Uterus (tissue), 4 donors: Measurements from ENCODE around the gene SOX3. TPM values are rescaled to one million over a fixed set of nuclear protein-coding genes. Genes with fewer than 3 reads are reported as not detected.

Source experiments
- DNase-seq, 2 donors: peaks; one replicate each; pipeline ENCODE4 v3.0.0-alpha.2; 2019 to 2020
- H3K27ac ChIP-seq, 2 donors: fragments of 200-600 bp; sonication (generic); 1 replicate in 1 of 2; 2 replicates in 1 of 2; pipeline ENCODE4 v1.5.1; 2016 to 2018
- H3K27me3 ChIP-seq, 2 donors: fragments of 200-600 bp; sonication (generic); one replicate each; pipeline ENCODE4 v1.5.1; 2018 to 2019; ENCODE audit warnings: control low read depth in 1 of 2
- H3K36me3 ChIP-seq, 2 donors: fragments of 200-600 bp; sonication (generic); one replicate each; pipeline ENCODE4 v1.5.1; 2019; ENCODE audit warnings: control low read depth in 1 of 2
- H3K4me1 ChIP-seq, 2 donors: fragments of 200-600 bp; sonication (generic); one replicate each; pipeline ENCODE4 v1.5.1; 2018 to 2019; ENCODE audit warnings: control low read depth in 1 of 2
- H3K4me3 ChIP-seq, 2 donors: fragments of 200-600 bp; sonication (generic); 1 replicate in 1 of 2; 2 replicates in 1 of 2; pipeline ENCODE4 v1.5.1; 2018 to 2019; ENCODE audit warnings: mild to moderate bottlenecking in 1 of 2
- H3K9me3 ChIP-seq, 2 donors: fragments of 200-600 bp; sonication (generic); one replicate each; pipeline ENCODE4 v1.5.1; 2019; ENCODE audit warnings: control low read depth in 1 of 2
- POLR2A ChIP-seq, 2 donors: fragments of 450-650 bp; IDR thresholded peaks; one replicate each; pipeline ENCODE4 v1.6.1; 2016; ENCODE audit warnings: antibody characterized with exemption in 2 of 2, mild to moderate bottlenecking in 1 of 2, moderate library complexity in 1 of 2
- intact Hi-C: fragments of 100-400 bp; cut with DNase I; formaldehyde crosslinking; loops from one replicate; pipeline ENCODE4 v1.15.1; 2023; ENCODE audit warnings: low total_unique reads
- total RNA-seq, 4 donors: library from RNA; depleted of rRNA in 3 of 4; stranded (reverse); fragments of >200 nt in 3 of 4; gene quantifications; one replicate each; pipeline versions ENCODE4 v1.1.0 to v1.2.4, GENCODE V29; 2014 to 2023
- TF ChIP-seq, protein P1 (sequence below), 4 experiments: fragments of 200-600 bp in 2 of 4; fragments of 450-650 bp in 2 of 4; sonication (generic) in 2 of 4; IDR thresholded peaks; one replicate each; pipeline ENCODE4 v1.5.1; 2016 to 2019; ENCODE audit warnings: antibody characterized with exemption in 4 of 4, mild to moderate bottlenecking in 2 of 4, moderate library complexity in 1 of 4
- donor health status: DM: yes; HTN: yes; CAD: no.

The SOX3 gene
- total RNA-seq, 4 donors from 2014 or later = 0.40 TPM; not detected in 3

DNA sequence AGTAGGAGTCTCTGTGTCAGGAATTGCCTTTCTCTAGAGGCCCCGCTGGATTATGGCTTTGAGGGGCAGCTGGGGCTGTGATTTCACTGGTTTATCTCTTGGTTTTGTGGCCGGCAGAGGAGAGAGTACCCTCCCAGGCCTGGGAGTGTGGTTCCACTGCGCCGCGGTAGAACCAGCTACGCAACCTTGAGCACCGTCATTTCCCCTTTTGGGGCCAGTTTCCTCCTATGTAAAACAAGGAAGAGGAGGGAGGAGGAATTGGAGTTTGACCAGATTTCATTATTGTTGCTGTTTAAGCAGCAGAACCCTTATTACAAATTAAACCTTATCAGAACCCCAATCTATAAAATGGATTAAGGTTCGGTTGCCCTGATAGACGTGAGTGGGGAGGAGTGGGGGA is 4.4 kb downstream of the SOX3 start:
- Histone ChIP-seq H3K27ac (no peak overlapping the region), H3K9me3 (no peaks in the 10 kb centered on the region), H3K4me3 (no peak overlapping the region), H3K36me3 (no peaks in the 10 kb centered on the region), H3K27me3 (peaks cover 0 to 34% of the 10 kb centered on the region in 2 donors), H3K4me1 (no peaks in the 10 kb centered on the region)
- DNase-seq = no peak
- intact Hi-C loops = no loop called here
- no peak for TF ChIP-seq POLR2A (IDR thresholded peaks at IDR 0.05)
- TF ChIP-seq, protein P1, sequence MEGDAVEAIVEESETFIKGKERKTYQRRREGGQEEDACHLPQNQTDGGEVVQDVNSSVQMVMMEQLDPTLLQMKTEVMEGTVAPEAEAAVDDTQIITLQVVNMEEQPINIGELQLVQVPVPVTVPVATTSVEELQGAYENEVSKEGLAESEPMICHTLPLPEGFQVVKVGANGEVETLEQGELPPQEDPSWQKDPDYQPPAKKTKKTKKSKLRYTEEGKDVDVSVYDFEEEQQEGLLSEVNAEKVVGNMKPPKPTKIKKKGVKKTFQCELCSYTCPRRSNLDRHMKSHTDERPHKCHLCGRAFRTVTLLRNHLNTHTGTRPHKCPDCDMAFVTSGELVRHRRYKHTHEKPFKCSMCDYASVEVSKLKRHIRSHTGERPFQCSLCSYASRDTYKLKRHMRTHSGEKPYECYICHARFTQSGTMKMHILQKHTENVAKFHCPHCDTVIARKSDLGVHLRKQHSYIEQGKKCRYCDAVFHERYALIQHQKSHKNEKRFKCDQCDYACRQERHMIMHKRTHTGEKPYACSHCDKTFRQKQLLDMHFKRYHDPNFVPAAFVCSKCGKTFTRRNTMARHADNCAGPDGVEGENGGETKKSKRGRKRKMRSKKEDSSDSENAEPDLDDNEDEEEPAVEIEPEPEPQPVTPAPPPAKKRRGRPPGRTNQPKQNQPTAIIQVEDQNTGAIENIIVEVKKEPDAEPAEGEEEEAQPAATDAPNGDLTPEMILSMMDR (IDR thresholded peaks at IDR 0.05) = no peak

DNA sequence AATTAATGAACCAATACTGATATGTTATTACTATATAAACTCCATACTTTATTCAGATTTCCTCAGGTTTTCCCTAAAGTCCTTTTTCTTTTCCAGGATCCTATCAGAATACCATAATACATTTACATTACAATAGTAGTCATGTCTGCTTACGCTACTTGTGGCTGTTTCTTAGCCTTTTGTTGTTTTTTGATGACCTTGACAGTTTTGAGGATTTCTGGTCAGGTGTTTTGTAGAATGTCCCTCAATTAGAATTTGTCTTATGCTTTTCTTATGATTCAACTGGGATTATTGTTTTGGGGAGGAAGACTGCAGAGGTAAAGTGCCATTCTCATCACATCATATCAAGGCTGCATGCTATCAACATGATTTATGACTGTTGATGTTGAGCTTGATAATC is 9.1 kb downstream of the SOX3 start:
- Histone ChIP-seq H3K27me3 (peaks cover 0 to 15% of the 10 kb centered on the region in 2 donors), H3K4me1 (no peaks in the 10 kb centered on the region), H3K36me3 (no peaks in the 10 kb centered on the region), H3K27ac (no peak overlapping the region), H3K9me3 (no peaks in the 10 kb centered on the region), H3K4me3 (no peak overlapping the region)
- no peak for DNase-seq
- TF ChIP-seq, protein P1 (IDR thresholded peaks at IDR 0.05) = no peak
- no peak for TF ChIP-seq POLR2A (IDR thresholded peaks at IDR 0.05)
- intact Hi-C loops = no loop called here

DNA sequence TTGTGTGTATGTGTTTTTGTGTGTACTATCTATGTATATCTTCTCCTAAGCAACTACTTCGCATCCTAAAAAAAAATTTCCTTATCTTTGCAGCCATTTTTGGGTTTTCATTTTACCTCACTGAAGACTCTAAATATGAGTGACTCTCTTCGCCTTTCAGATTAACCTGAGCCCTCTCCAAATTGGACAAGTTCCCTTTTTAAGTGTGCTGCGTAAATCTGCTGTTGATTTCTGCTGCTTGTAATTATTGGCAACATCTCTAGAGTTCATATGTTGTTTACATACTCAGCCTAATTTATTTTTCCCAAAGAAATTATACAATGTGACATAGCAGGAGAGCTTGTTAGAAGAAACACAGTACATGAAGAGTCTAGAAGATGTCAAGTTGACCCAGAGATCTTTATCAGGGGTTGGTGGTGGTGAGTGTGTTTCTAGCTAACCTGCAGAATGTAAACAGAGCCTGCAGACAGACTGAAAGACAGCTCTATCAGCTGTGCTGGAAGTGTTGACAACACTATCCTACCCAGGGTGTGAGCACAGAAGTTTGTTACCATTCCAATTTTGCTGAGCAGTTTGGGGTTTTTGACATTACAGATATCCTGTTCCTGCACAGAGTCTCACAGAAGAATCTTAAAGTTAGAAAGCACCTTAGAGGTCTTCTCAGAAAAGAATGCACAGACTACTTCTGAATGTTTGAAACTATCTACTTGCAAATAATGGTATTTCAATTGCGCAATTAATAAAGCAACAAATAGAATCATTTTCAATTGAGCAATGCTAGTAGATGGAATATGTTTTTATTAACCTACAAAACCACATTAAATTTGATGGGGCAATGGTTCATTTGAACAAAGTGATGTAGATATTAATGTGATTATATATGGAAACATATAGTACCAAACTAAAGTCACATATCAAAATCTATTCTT is 12.5 kb downstream of the SOX3 start:
- Histone ChIP-seq H3K4me3 (no peak overlapping the region), H3K27me3 (peaks cover 0 to 8% of the 10 kb centered on the region in 2 donors), H3K27ac (no peak overlapping the region), H3K9me3 (no peaks in the 10 kb centered on the region), H3K36me3 (no peaks in the 10 kb centered on the region), H3K4me1 (no peaks in the 10 kb centered on the region)
- intact Hi-C loops = no loop called here
- TF ChIP-seq, protein P1 (IDR thresholded peaks at IDR 0.05) = no peak
- no peak for DNase-seq

DNA sequence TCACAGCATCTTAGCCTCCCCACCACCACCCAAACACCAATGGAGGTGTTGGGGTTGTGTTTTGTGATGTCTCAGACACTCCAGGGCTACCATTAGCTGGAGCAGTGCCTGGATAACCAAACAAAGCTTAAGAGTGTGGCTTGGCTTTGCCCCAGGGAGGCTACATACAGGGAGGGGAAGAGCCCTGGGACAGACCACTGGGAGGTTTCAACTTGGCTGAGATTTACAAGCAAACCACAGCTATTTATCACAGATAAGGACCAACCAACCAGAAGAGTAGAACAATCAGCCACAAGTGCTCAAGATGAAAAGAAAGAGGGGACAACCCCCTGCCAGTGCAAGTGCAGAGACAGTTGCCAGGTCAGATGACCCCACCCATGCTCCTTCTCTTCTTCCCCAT is 24.1 kb downstream of the SOX3 start:
- intact Hi-C loops = no loop called here
- Histone ChIP-seq H3K9me3 (no peaks in the 10 kb centered on the region), H3K4me1 (no peaks in the 10 kb centered on the region), H3K27ac (no peak overlapping the region), H3K4me3 (no peak overlapping the region), H3K36me3 (no peaks in the 10 kb centered on the region), H3K27me3 (no peaks in the 10 kb centered on the region)
- TF ChIP-seq POLR2A (IDR thresholded peaks at IDR 0.05) = no peak
- TF ChIP-seq, protein P1 (IDR thresholded peaks at IDR 0.05) = no peak
- no peak for DNase-seq

DNA sequence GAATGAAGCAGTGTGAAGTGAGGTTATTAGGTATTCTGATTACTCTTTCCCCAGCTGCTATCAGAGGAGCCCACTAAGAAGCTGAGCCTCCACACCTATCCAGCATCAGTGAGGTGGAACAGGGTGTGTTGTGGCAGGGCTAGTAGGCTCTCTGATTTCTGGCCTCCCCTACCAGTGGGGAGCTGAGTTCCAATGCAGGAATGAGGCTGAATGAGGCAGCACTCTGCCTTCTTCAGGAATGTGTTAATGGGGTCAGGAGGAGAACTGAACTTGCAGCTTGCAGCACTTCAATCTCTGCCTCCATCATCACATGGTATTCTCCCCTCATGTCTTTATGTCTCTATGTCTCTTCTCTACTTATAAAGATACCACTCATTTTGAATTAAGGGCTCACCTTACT is 26.9 kb downstream of the SOX3 start:
- H3K27ac ChIP-seq = no peak overlapping the region
- H3K9me3 ChIP-seq = no peaks in the 10 kb centered on the region
- no peaks in the 10 kb centered on the region for H3K4me1 ChIP-seq
- no peaks in the 10 kb centered on the region for H3K27me3 ChIP-seq
- H3K36me3 ChIP-seq = no peaks in the 10 kb centered on the region
- DNase-seq = no peak
- intact Hi-C loops = no loop called here
- no peak overlapping the region for H3K4me3 ChIP-seq
- no peak for TF ChIP-seq POLR2A (IDR thresholded peaks at IDR 0.05)
- TF ChIP-seq, protein P1 (IDR thresholded peaks at IDR 0.05) = no peak
